DOHH2 (cell line): ENCODE measurements around the gene TMEM229A.

Source experiments
- H3F3A ChIP-seq: fragments of 200-600 bp; sonication (generic), shearing (Covaris generic); 2 replicates; pipeline ENCODE4 v1.6.0; 2016; ENCODE audit warnings: antibody characterized with exemption, mild to moderate bottlenecking; ENCODE audit not compliant: control insufficient read depth, insufficient read depth
- H3K27ac ChIP-seq: fragments of 200-600 bp; sonication (generic); 2 replicates; pipeline ENCODE4 v1.5.1; 2014; ENCODE audit warnings: low read depth, mild to moderate bottlenecking, low read length, moderate library complexity
- H3K27me3 ChIP-seq: fragments of 200-600 bp; sonication (generic); 2 replicates; pipeline ENCODE4 v1.6.1; 2014; ENCODE audit warnings: mild to moderate bottlenecking, low read length, mixed read lengths; ENCODE audit not compliant: control insufficient read depth
- H3K36me3 ChIP-seq: fragments of 200-600 bp; sonication (generic); 2 replicates; pipeline ENCODE4 v1.6.1; 2014; ENCODE audit warnings: mild to moderate bottlenecking, low read length, moderate library complexity, mixed read lengths; ENCODE audit not compliant: control insufficient read depth
- H3K4me1 ChIP-seq: fragments of 200-600 bp; sonication (generic); 2 replicates; pipeline ENCODE4 v1.6.1; 2014; ENCODE audit warnings: mild to moderate bottlenecking, low read length, mixed read lengths; ENCODE audit not compliant: control insufficient read depth
- H3K4me2 ChIP-seq: fragments of 200-600 bp; sonication (generic); 2 replicates; pipeline ENCODE4 v1.6.0; 2014; ENCODE audit warnings: mild to moderate bottlenecking, low read length, moderate library complexity
- H3K4me3 ChIP-seq: fragments of 200-600 bp; sonication (generic); 2 replicates; pipeline ENCODE4 v1.5.1; 2014; ENCODE audit warnings: mild to moderate bottlenecking, low read length, mixed read lengths
- H3K79me2 ChIP-seq: fragments of 200-600 bp; sonication (generic); 2 replicates; pipeline ENCODE4 v1.6.1; 2014; ENCODE audit warnings: mild to moderate bottlenecking, low read length, mixed read lengths; ENCODE audit not compliant: control insufficient read depth
- H3K9me2 ChIP-seq: fragments of 200-600 bp; sonication (generic); replicated peaks from 2 replicates; pipeline ENCODE4 v1.6.1; 2014; ENCODE audit warnings: mild to moderate bottlenecking, low read length, mixed read lengths; ENCODE audit not compliant: control insufficient read depth
- H3K9me3 ChIP-seq: fragments of 200-600 bp; sonication (generic); 2 replicates; pipeline ENCODE4 v1.6.1; 2014; ENCODE audit warnings: antibody characterized with exemption, low read length, mixed read lengths; ENCODE audit not compliant: control insufficient read depth, insufficient read depth
- H4K20me1 ChIP-seq: fragments of 200-600 bp; sonication (generic); 2 replicates; pipeline ENCODE4 v1.6.0; 2014; ENCODE audit warnings: low read depth, mild to moderate bottlenecking, antibody characterized with exemption, low read length, moderate library complexity; ENCODE audit not compliant: control insufficient read depth, insufficient read depth
- CTCF ChIP-seq: fragments of 200-600 bp; sonication (generic); IDR thresholded peaks from one replicate; pipeline ENCODE4 v1.5.1; 2014; ENCODE audit warnings: antibody characterized with exemption, mild to moderate bottlenecking, low read depth, low read length; ENCODE audit not compliant: poor library complexity, severe bottlenecking
- EZH2phosphoT487 ChIP-seq: fragments of 200-600 bp; sonication (generic); IDR thresholded peaks from 2 replicates; pipeline ENCODE4 v1.6.1; 2017; ENCODE audit warnings: borderline replicate concordance, mild to moderate bottlenecking, antibody characterized with exemption, low read length, moderate library complexity, mixed read lengths

TMEM229A gene

GRCh38 chr7:123994449-123994848, 38.4 kb downstream of the TMEM229A start:
- H3K4me3 ChIP-seq, result no peak overlapping the region

DNA sequence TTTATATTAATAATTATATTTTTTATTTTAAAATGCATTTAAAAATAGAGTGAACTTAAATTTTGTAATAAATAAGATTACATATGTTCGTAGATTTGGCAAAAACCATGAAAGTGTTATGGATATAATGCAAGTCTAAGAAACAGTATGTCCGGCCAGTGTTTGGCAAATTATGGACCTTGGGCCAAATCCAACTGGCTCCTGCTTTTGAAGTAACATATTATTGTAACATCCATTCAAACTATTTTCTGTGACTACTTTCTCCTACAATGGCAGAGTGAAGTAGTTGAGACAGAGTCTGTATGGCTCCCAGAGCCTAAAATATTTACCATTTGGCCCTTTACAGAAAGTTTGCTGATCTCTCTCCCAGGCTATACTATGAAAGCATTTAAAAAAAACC, 38.9 kb downstream of the TMEM229A start:
- no peaks in the 10 kb centered on the region for H3K36me3 ChIP-seq
- no peaks in the 10 kb centered on the region for H3K4me1 ChIP-seq
- no peak overlapping the region for H3K27ac ChIP-seq
- TF ChIP-seq EZH2phosphoT487 (no peak), CTCF (no peak)
- H4K20me1 ChIP-seq, result no peaks in the 10 kb centered on the region
- no peaks in the 10 kb centered on the region for H3K79me2 ChIP-seq
- H3F3A ChIP-seq, result no peaks in the 10 kb centered on the region
- H3K4me2 ChIP-seq, result no peak overlapping the region
- H3K4me3 ChIP-seq, result no peak overlapping the region
- no peaks in the 10 kb centered on the region for H3K9me3 ChIP-seq
- H3K9me2 ChIP-seq, result no peaks in the 10 kb centered on the region; the same call in 1 of the 2 replicates
- no peaks in the 10 kb centered on the region for H3K27me3 ChIP-seq

More at GRCh38 chr7:123994449-123994848, 38.4 kb downstream of the TMEM229A start:
- H3K9me3 ChIP-seq, result no peaks in the 10 kb centered on the region
- no peaks in the 10 kb centered on the region for H3K27me3 ChIP-seq
- no peaks in the 10 kb centered on the region; the same call in 1 of the 2 replicates for H3K9me2 ChIP-seq
- H3K27ac ChIP-seq, result no peak overlapping the region
- no peaks in the 10 kb centered on the region for H4K20me1 ChIP-seq
- TF ChIP-seq EZH2phosphoT487 (no peak), CTCF (no peak)
- no peaks in the 10 kb centered on the region for H3F3A ChIP-seq
- H3K79me2 ChIP-seq, result no peaks in the 10 kb centered on the region
- H3K4me2 ChIP-seq, result no peak overlapping the region
- H3K36me3 ChIP-seq, result no peaks in the 10 kb centered on the region
- H3K4me1 ChIP-seq, result no peaks in the 10 kb centered on the region

- no peak overlapping the region for H3K4me2 ChIP-seq
- H3K4me3 ChIP-seq, result no peak overlapping the region
- H3K27me3 ChIP-seq, result no peaks in the 10 kb centered on the region
- no peaks in the 10 kb centered on the region for H3F3A ChIP-seq
- H3K36me3 ChIP-seq, result no peaks in the 10 kb centered on the region
- no peaks in the 10 kb centered on the region; the same call in 1 of the 2 replicates for H3K9me2 ChIP-seq
- no peaks in the 10 kb centered on the region for H4K20me1 ChIP-seq
- no peaks in the 10 kb centered on the region for H3K4me1 ChIP-seq
- TF ChIP-seq CTCF (no peak), EZH2phosphoT487 (no peak)
- H3K79me2 ChIP-seq, result no peaks in the 10 kb centered on the region
- H3K9me3 ChIP-seq, result no peaks in the 10 kb centered on the region
- no peak overlapping the region for H3K27ac ChIP-seq
These were observed 39.9 kb downstream of the TMEM229A start for GRCh38 chr7:123992913-123993518.
